CD4-positive, alpha-beta T cell treated with Interleukin-12 subunit alpha and Interleukin-12 subunit beta, for 1 hour (primary cell): ENCODE data around the gene PRKAG1.
A peak's percentile ranks its signal among the peaks of the same experiment; 100 is the strongest.

Experiments used
- DNase-seq: peaks from one replicate; pipeline ENCODE4 v3.0.0-alpha.2; 2020

PRKAG1 gene

DNA sequence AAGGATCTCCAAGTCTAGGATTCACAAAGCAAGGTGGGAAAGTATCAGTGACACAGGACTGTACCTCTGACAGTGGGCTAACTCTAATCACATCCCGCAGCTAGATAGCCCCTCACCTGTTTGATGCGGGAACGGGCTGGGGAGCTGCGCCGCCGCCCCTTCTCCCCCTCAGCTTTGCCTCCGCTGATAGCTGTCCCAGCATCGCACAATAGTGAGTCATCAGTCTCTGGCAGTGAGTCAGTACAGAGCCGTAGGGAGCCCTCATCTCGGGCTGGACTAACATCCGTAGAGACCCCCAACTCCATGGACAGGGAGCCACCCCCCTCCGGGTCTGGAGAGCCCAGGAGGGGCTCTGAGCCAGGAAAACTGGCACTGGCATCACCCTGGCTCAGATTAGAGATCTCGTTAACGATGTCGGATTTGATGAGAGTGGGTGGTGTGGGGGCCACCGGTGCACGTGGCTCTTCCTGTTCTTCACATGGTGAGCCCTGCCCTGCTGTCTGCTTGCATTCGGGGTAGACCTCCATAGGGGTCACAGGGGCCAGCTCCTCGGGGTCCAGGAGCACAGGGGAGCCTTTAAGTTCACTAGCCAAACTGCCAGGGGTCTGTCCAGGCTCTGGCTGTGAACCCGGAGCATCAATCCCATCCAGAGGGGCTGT, 31.1 kb upstream of the PRKAG1 start:
- DNase-seq: no peak

DNA sequence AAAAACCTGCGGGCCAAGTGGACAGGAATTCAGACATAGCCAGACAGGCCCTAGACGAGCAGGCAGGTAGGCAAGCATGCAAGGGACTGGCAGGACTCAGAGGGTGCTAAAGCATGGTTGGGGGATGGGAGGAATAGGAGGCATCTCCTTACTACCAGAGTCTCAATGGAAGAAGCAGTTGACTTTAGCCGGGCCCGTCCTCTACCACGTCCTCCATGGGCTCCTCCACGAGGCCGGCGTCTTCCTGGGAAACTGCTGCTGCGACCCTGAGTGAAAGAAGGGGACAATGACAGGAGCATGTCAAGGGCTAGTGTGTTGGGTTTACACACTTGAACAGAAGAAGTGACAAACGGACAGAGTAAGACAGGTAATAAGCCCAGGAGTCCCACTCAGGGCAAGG, 30.4 kb upstream of the PRKAG1 start:
- DNase-seq: no peak

DNA sequence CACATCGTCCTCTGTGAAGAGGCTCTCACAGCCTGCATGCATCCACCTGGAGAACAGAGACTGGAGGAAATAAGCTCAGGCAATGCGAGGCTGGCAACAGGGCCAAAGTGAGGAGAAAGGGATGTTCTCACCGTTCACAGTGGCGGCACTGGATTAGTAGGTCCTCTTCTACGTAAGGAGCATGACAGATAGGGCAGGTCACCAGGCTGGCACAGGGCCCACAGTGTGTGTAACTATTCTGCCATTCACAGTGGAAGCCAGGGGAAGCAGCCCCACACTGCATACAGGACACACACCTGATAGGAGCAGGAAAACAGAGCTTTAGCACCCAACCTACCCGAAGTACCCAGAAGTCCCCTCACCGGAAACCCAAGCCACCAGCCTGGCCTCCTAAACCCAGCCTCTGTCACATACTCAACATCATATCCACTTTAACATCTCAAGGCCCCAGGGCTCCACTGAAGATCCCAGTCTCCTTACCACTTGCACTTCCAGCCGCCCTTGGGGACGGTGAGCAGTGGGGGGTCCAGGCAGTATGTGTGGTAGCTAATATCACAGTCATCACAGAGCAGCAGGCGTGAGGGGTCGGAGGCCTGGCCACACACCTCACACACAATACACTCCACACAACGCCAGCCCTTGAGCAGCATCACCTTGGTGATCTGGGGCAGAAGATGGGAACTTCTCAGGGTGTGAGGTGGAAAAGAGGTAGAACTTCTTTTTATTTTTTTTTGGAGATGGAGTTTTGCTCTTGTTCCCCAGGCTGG, 27.7 kb upstream of the PRKAG1 start:
- DNase-seq: no peak

- DNase-seq: no peak
These were observed 26.1 kb upstream of the PRKAG1 start for GRCh38 chr12:49044660-49045059.

GRCh38 chr12:49043856-49044258, 25.3 kb upstream of the PRKAG1 start:
- DNase-seq: peak; percentile 84

- no peak for DNase-seq
These were observed 24.7 kb upstream of the PRKAG1 start for GRCh38 chr12:49043241-49043640.

DNA sequence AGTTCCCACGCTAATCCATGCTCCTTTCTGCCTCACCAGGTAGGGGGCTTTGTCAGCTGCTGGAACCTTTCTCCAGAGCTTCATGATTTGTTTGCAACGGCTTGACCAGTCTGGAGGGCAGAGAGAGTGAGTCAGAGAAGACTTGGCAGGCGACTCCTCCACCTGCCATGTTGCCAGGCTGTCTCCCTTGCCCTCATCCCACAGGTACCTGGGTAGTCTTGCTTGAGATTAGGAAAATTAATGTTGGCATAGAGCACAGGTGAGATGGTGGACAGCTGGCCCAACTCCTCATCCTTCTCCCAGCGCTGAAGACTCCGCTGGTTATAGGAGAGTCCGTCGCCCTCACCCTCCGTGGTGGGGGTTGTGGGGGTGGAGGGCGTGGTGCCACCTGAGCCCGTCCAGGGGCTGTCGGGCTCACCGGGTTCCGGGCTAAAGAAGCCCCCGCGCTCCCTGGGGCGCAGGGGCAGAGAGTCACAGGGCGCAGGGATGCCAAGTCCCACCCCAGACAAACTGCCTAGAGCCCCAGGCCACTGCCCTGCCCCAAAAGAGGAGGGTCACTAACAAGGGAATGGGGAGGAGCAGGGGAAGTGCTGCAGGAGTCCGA, 23.4 kb upstream of the PRKAG1 start:
- no peak for DNase-seq

- DNase-seq: no peak
These were observed 22.7 kb upstream of the PRKAG1 start for GRCh38 chr12:49041036-49041880.

DNA sequence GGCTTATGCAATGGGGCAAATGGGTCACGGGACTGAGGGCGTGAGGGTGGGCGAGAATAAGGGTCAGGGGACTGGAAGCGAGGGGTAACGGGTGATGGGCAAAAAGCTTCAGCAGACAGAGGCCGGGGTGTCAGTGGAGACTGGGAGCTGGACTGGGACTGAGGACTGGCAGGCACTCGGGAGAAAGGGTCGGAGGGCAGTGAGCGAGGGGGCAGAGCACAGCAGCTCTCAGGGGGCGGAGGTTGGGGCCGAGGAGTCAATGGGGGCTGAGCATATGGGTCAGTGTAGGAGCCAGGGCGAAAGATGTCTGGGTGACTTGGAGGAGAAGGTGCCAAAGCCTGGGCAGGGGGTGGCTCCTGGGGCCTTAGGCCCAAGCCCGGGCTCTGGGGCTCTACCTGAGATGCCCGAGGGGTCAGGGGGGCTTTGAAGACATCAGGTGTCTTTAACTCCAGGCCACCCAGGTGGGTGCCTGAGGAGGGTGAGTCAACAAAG, 21.8 kb upstream of the PRKAG1 start:
- no peak for DNase-seq

- no peak for DNase-seq
These were observed 21.1 kb upstream of the PRKAG1 start for GRCh38 chr12:49039421-49040363.

DNA sequence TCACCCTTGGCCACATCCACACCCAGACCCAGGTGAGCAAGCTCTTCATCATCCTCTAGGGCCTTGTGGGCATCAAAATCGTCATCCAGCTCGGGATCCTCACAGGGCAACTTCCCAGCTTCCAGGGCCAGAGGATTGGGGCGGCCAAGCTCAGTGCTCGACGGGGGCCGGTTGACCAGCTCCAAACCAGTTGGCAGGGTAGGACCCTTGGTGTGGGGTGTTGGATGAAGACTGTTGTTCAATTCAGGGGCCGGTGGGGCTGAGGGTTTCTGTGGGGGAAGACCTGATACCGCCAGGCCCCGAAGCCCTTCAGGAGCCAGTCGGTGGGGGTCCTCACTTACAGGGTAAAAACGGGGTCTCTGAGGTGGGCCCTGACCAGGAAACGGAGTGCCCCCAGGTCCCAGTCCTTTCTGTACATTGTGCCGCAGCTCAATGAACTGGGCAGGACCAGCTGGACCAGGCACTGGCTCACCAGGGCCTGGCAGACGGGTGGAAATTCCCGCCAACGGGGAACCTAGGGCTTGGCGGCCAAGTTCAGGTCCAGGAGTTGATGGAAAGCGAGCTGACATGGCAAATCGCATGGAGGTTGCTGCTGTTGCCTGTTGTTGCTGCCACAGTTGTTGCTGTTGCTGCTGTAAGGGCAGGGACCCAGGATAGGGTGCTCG, 19.8 kb upstream of the PRKAG1 start:
- DNase-seq: no peak

DNA sequence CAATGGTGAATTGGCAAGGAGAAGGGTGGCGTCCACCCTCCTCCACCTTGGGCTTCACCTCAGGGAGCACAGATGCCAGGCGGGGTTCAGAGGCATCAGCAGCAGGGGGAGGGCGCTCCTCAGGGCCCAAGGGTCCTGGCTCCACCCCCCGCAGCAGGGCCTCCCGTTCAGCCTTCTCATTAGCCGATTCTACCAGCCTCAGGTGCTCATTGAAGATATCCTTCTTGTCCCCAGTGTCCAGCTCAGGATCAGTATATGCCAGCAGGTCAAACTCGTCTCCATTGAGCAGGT, 19.3 kb upstream of the PRKAG1 start:
- no peak for DNase-seq

GRCh38 chr12:49037111-49037946, 18.8 kb upstream of the PRKAG1 start:
- DNase-seq: no peak

DNA sequence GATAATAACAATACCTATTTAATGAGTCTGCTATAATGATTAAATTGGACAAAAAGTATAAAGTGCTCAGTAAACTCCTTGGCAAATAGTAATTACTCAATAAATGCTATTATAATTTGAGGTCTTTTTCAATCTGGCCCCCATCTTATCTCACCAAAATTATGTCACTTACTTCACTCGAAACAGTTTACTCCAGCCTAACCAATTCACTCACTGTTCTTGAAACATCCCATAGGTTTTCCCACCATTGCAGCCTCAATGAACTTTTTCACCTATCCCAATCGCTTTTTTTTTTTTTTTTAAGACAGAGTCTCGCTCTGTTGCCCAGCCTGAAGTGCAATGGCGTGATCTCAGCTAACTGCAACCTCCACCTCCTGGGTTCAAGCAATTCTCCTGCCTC, 17.5 kb upstream of the PRKAG1 start:
- DNase-seq: no peak

- no peak for DNase-seq
These were observed 15.7 kb upstream of the PRKAG1 start for GRCh38 chr12:49034286-49034622.

DNA sequence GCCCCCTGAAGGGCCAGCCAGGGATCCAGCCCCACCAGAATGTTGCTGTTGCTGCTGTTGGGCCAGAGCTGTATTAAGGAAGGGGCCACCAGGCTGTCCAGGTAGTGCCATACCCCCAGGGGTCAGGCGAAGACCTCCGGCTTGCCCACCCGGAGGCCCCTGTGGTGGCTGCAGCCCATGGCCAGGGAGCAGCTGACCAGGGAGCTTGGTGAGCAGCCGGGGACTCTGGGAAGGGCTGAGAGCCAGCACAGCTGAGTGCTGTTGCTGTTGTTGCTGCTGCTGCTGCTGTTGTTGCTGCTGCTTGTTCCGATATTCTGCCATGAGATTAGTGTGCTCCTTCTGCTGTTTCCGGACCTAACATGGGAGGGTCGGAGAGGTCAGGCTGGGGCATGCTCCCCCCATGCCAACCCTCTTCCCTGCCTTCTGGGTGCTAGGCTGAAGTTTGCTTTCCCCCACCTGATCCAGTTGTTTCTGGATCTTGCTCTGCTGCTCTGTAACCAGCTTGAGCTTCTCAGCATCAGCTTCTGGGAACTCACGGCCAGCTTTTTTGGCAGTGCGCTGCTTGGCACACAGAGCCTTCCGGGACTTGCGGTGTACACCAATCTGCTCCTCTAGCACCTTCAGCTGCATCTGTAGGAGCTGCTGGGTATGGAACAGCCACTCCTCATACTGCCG, 15.2 kb upstream of the PRKAG1 start:
- no peak for DNase-seq

- no peak for DNase-seq
These were observed 14.3 kb upstream of the PRKAG1 start for GRCh38 chr12:49032679-49033447.

DNA sequence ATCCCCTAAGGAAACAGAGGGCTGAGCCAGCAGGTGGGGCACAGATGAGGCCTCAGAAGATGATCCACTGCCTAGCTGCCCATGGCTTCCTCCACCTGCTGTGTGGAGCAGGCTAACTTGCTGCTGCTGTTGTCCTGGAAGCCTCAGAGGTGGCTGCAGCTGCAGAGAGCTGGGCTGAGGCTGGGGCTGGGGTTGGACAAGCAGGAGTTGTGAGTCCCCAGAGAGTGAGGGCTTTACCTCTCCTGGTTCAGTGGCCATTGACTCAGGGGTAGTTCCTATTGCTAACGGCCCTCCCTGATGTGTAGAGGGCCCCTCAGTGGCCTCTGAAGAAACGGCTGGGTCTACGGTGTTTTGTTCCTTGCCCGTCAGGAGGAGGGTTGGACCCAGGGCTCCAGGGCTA, 13.7 kb upstream of the PRKAG1 start:
- no peak for DNase-seq

DNA sequence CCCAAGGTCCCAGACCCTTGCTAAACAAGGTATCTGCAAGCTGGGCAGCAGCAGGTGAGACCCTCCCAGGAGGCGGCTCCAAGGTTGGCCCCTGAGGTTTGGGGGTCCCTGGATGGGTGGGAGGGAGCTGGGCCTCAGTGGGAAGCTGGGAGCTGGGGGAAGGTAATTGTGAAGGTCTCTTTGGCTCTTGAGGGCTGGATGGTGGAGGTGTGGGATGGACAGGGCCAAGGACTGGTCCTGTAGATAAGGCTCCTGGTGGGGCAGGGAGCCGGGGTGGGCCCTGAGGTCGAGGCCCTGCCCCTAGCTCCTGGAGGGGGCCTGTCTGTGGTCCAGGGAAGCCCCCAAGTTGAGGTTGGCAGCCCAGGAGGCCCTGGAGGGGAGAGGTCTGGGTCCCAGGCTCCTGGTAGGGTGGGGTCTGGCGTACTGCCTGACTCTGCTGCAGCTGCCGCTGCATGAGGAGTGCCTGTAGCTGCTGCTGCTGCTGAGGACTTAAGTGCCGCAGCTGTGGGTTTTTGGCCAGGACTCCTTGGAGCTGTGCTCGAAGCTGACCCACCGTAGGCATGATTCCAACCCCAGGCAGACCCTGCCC, 13.1 kb upstream of the PRKAG1 start:
- no peak for DNase-seq
